ENCODE data around the gene GPC4.

DNA sequence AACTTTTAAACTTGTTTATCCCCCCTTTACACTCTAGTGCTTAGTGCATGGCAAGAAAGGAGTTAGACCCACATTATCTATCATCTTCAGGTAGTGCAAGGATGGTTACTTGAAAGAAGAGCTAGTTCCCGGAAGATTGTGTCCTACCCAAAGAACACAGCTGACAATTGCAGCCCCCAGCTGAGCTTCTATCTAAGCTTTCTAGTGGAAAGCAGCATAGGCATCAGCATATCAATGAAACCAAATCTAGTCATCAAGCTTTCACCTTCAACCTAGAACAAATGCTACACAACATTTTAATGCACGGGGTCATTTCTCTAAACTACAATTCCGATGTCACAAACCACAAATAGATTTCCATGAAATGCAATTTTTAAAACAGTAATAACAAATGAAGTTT lies 108.2 kb downstream of the GPC4 start:
- TF ChIP-seq CTCF (conservative IDR thresholded peaks at IDR 0.05; ENCODE audit: low read depth in 2 of 2) (no peak), POLR2AphosphoS5 (IDR thresholded peaks at IDR 0.05; ENCODE audit: low read depth) (no peak), STAT1 (IDR thresholded peaks at IDR 0.05; ENCODE audit: unreplicated experiment) (no peak), NANOG (IDR thresholded peaks at IDR 0.05; ENCODE audit: borderline replicate concordance) (peak; percentile 48; the same call in 1 of the 2 replicates), EZH2 (IDR thresholded peaks at IDR 0.05; ENCODE audit: low read depth, unreplicated experiment) (no peak), EZH2phosphoT487 (IDR thresholded peaks at IDR 0.05; ENCODE audit: unreplicated experiment) (no peak), JUNB (IDR thresholded peaks at IDR 0.05; ENCODE audit: unreplicated experiment) (no peak), REST (IDR thresholded peaks at IDR 0.05; ENCODE audit: unreplicated experiment) (no peak), CREB1 (CRISPR knock-in tag; IDR thresholded peaks at IDR 0.05; ENCODE audit: low read depth) (0 out of 2 replicates have a peak, but pooled peaks have one; percentile 12), ZNF114 (CRISPR knock-in tag; IDR thresholded peaks at IDR 0.05) (no peak)

Measured in GM23338 (cell line).